HCT116 (cell line): Measurements from ENCODE around the gene TRDMT1. TPM values are rescaled to one million over a fixed set of nuclear protein-coding genes. Genes with fewer than 3 reads are reported as not detected.

Experiments used
- ATAC-seq: fragments of 200-7000 bp; cut with Tn5 transposase; 2 replicates; pipeline ENCODE4 v1.9.1; 2020; ENCODE audit warnings: mild to moderate bottlenecking, moderate library complexity
- BruUV-seq: library from RNA; stranded (reverse); fragments of 400-500 nt; replicated peaks from 2 replicates; lab custom pipeline; 2021; lab: Mats Ljungman, UMichigan
- CTCF ChIA-PET: fragments of 300-600 bp; sonication (Branson Sonifier 250); formaldehyde crosslinking; loops from one replicate; lab custom pipeline; 2021; ENCODE audit warnings: antibody characterized with exemption; lab: Charles Lee
- POLR2A ChIA-PET: fragments of 300-600, 350-600 bp; sonication (Branson Sonifier 250); formaldehyde crosslinking; loops from one replicate; lab custom pipeline; 2021; ENCODE audit warnings: antibody characterized with exemption; lab: Charles Lee
- RAD21 ChIA-PET, 2 experiments: fragments of 300-600 bp; sonication (Branson Sonifier 250); formaldehyde crosslinking; loops; one replicate each; lab custom pipeline; 2023; ENCODE audit warnings: low total read pairs in 2 of 2; ENCODE audit not compliant: uncharacterized antibody in 2 of 2, unreplicated experiment in 2 of 2, low non-redundant PET in 1 of 2; lab: Charles Lee
- DNase-seq: peaks from one replicate; pipeline ENCODE4 v3.0.0-alpha.2; 2010; ENCODE audit warnings: low read depth, low spot score
- H2AFZ ChIP-seq: fragments of 200-600 bp; shearing (Covaris generic), sonication (generic); 2 replicates; pipeline ENCODE4 v1.6.1; 2017; ENCODE audit warnings: low read depth, mixed run types, mixed read lengths, antibody characterized with exemption, low read length; ENCODE audit not compliant: poor library complexity, severe bottlenecking
- H3K27ac ChIP-seq: 2 replicates; pipeline ENCODE4 v1.5.1; 2012; ENCODE audit warnings: low read depth, low read length
- H3K27me3 ChIP-seq: fragments of 200-600 bp; sonication (generic); 2 replicates; pipeline ENCODE4 v1.6.1; 2016; ENCODE audit warnings: mixed run types, low read length, mixed read lengths; ENCODE audit not compliant: insufficient read depth
- H3K36me3 ChIP-seq, 2 experiments: fragments of 200-500 bp in 1 of 2; fragments of 200-600 bp in 1 of 2; sonication (Bioruptor generic) in 1 of 2; sonication (generic) in 1 of 2; 2 replicates each; pipeline versions ENCODE4 v1.5.1 to v1.6.1; 2014 to 2016; ENCODE audit warnings: low read length in 2 of 2, inconsistent platforms in 1 of 2, mixed read lengths in 1 of 2, mixed run types in 1 of 2; ENCODE audit not compliant: insufficient read depth in 2 of 2, control insufficient read depth in 1 of 2
- H3K4me1 ChIP-seq, 2 experiments: fragments of 200-600 bp in 1 of 2; sonication (generic) in 1 of 2; 2 replicates each; pipeline versions ENCODE4 v1.5.1 to v1.6.1; 2012 to 2017; ENCODE audit warnings: low read length in 2 of 2, inconsistent platforms in 1 of 2, mild to moderate bottlenecking in 1 of 2, mixed read lengths in 1 of 2, mixed run types in 1 of 2, moderate library complexity in 1 of 2; ENCODE audit not compliant: insufficient read depth in 2 of 2, control insufficient read depth in 1 of 2
- H3K4me2 ChIP-seq: fragments of 200-600 bp; sonication (generic); 2 replicates; pipeline ENCODE4 v1.6.1; 2017; ENCODE audit warnings: mixed run types, low read length, mixed read lengths
- H3K4me3 ChIP-seq, 2 experiments: fragments of 200-600 bp in 1 of 2; sonication (generic) in 1 of 2; replicated peaks in 1 of 2; 2 replicates each; pipeline ENCODE4 v1.5.1; 2011 to 2016; ENCODE audit warnings: low read length in 2 of 2, control low read depth in 1 of 2, low read depth in 1 of 2, mild to moderate bottlenecking in 1 of 2, mixed read lengths in 1 of 2, mixed run types in 1 of 2
- H3K79me2 ChIP-seq: fragments of 200-600 bp; sonication (generic); 2 replicates; pipeline ENCODE4 v1.6.1; 2017; ENCODE audit warnings: mild to moderate bottlenecking, mixed run types, low read length, moderate library complexity, mixed read lengths; ENCODE audit not compliant: insufficient read depth
- H3K9ac ChIP-seq: fragments of 200-600 bp; sonication (generic); 2 replicates; pipeline ENCODE4 v1.6.1; 2016; ENCODE audit warnings: low read length, mixed read lengths
- H3K9me2 ChIP-seq: fragments of 200-600 bp; sonication (generic), shearing (Covaris generic); 2 replicates; pipeline ENCODE4 v1.6.1; 2017; ENCODE audit warnings: mixed run types, mild to moderate bottlenecking, moderate library complexity; ENCODE audit not compliant: insufficient read depth
- H3K9me3 ChIP-seq, 2 experiments: fragments of 200-500 bp in 1 of 2; fragments of 200-600 bp in 1 of 2; sonication (Bioruptor generic) in 1 of 2; sonication (generic) in 1 of 2; 2 replicates each; pipeline ENCODE4 v1.6.1; 2014 to 2017; ENCODE audit warnings: low read length in 2 of 2, mixed read lengths in 2 of 2, inconsistent platforms in 1 of 2, low read depth in 1 of 2, mild to moderate bottlenecking in 1 of 2, mixed run types in 1 of 2, moderate library complexity in 1 of 2; ENCODE audit not compliant: control insufficient read depth in 1 of 2, insufficient read depth in 1 of 2
- H4K20me1 ChIP-seq: fragments of 200-600 bp; sonication (generic), shearing (Covaris generic); 2 replicates; pipeline ENCODE4 v1.6.1; 2017; ENCODE audit warnings: mixed run types, mild to moderate bottlenecking, moderate library complexity; ENCODE audit not compliant: insufficient read depth
- EGR1 ChIP-seq: IDR thresholded peaks from 2 replicates; pipeline ENCODE4 v1.6.1; 2012; ENCODE audit warnings: low read depth
- EZH2phosphoT487 ChIP-seq: fragments of 200-600 bp; IDR thresholded peaks from 2 replicates; pipeline ENCODE4 v1.6.1; 2018; ENCODE audit warnings: antibody characterized with exemption, borderline replicate concordance
- POLR2AphosphoS5 ChIP-seq: IDR thresholded peaks from 2 replicates; pipeline ENCODE4 v1.6.1; 2011; ENCODE audit warnings: mild to moderate bottlenecking, low read depth, low read length, moderate library complexity
- SP1 ChIP-seq: IDR thresholded peaks from 2 replicates; pipeline ENCODE4 v1.6.1; 2012; ENCODE audit warnings: low read depth
- SRF ChIP-seq: IDR thresholded peaks from 2 replicates; pipeline ENCODE4 v1.6.1; 2012; ENCODE audit warnings: low read depth
- TCF7L2 ChIP-seq: IDR thresholded peaks from 2 replicates; pipeline ENCODE4 v1.7.0; 2011; ENCODE audit warnings: borderline replicate concordance, inconsistent platforms; ENCODE audit not compliant: insufficient read depth, insufficient read length; ENCODE audit errors: extremely low read depth
- ZFX ChIP-seq: fragments of 450-650 bp; IDR thresholded peaks from 2 replicates; pipeline ENCODE4 v1.6.1; 2017
- ZNF274 ChIP-seq: fragments of 200-500 bp; sonication (Bioruptor generic); IDR thresholded peaks from 2 replicates; pipeline ENCODE4 v1.6.1; 2014; ENCODE audit warnings: mild to moderate bottlenecking, low read depth, low read length, inconsistent platforms
- intact Hi-C: fragments of 100-400 bp; cut with micrococcal nuclease; formaldehyde crosslinking; loops from 2 replicates; pipeline ENCODE4 v1.10.0; 2022
- total RNA-seq: library from RNA; stranded (reverse); gene quantifications from one replicate; pipeline ENCODE4 v1.2.1, GENCODE V29; 2021; ENCODE audit not compliant: unreplicated experiment
- TF ChIP-seq, protein P1 (sequence below): IDR thresholded peaks from 2 replicates; pipeline ENCODE4 v1.6.1; 2012; ENCODE audit warnings: low read depth

TRDMT1 gene
- total RNA-seq, 1 experiment from 2014 or later = 8.6 TPM

- Histone ChIP-seq H3K4me2 (no peak overlapping the region), H4K20me1 (no peaks in the 10 kb centered on the region), H3K27me3 (peaks cover 12% of the 10 kb centered on the region; the same call in 1 of the 2 replicates), H3K9ac (no peak overlapping the region), H3K9me2 (no peaks in the 10 kb centered on the region)
- RAD21 ChIA-PET = no interaction called here
- intact Hi-C loops = no loop called here
- TF ChIP-seq EZH2phosphoT487 = no peak
- TF ChIP-seq, all 23 proteins: peak for 0
- peaks cover 23 to 29% of the 10 kb centered on the region in 2 experiments for H3K4me1 ChIP-seq
- ChIA-PET POLR2A (no interaction called here), CTCF (no interaction called here)
- BruUV-seq = no TSS peak
- no peaks in the 10 kb centered on the region for H3K36me3 ChIP-seq
- H3K9me3 ChIP-seq = no peaks in the 10 kb centered on the region
- no peak overlapping the region for H3K4me3 ChIP-seq
- DNase-seq (no peak), ATAC-seq (no peak)
- H3K79me2 ChIP-seq = no peaks in the 10 kb centered on the region
- no peak overlapping the region for H3K27ac ChIP-seq
- no peak overlapping the region for H2AFZ ChIP-seq
Observed at GRCh38 chr10:17219024-17219423, 17.6 kb upstream of the TRDMT1 start.

DNA sequence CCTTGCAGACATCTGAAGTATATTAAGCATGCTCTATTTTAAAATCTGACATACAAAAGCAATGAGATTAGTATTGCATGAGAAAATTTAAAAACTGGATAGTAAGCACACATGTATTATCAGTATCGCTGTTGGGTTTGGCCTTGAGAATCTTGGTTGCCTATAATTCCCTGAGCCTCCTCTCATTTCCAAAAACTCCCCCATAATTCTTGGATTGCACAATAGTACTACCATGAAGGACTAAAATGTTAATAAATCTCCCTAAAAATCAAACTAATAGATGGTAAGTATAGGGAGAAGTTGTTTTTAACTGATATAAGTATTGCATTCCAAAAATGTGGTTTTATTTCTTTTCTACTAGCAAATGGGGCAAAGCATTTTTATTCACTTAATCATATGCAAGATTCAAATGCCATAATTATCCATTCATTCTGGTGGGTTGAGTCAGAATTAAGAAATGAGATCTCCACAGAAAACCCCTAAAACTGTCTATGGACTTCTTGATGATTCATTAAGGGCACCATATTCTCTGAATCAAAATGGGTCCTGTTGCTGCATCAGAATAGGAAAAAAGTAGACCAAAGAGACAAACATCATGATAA lies 16.3 kb upstream of the TRDMT1 start:
- Histone ChIP-seq H4K20me1 (no peaks in the 10 kb centered on the region), H3K36me3 (no peaks in the 10 kb centered on the region), H3K9ac (no peak overlapping the region), H3K27ac (no peak overlapping the region), H3K9me2 (no peaks in the 10 kb centered on the region), H3K27me3 (no peaks in the 10 kb centered on the region), H3K79me2 (no peaks in the 10 kb centered on the region), H3K4me3 (no peak overlapping the region), H3K4me2 (no peak overlapping the region), H2AFZ (no peak overlapping the region), H3K4me1 (peaks cover 24 to 35% of the 10 kb centered on the region in 2 experiments), H3K9me3 (no peaks in the 10 kb centered on the region)
- ChIA-PET POLR2A (no interaction called here), RAD21 (no interaction called here), CTCF (interaction anchor here (1.2 kb wide), 1 partner anchor 13 kb away, joined by 7 read pairs; no protein-coding TSS in a partner anchor)
- TF ChIP-seq, protein P1, sequence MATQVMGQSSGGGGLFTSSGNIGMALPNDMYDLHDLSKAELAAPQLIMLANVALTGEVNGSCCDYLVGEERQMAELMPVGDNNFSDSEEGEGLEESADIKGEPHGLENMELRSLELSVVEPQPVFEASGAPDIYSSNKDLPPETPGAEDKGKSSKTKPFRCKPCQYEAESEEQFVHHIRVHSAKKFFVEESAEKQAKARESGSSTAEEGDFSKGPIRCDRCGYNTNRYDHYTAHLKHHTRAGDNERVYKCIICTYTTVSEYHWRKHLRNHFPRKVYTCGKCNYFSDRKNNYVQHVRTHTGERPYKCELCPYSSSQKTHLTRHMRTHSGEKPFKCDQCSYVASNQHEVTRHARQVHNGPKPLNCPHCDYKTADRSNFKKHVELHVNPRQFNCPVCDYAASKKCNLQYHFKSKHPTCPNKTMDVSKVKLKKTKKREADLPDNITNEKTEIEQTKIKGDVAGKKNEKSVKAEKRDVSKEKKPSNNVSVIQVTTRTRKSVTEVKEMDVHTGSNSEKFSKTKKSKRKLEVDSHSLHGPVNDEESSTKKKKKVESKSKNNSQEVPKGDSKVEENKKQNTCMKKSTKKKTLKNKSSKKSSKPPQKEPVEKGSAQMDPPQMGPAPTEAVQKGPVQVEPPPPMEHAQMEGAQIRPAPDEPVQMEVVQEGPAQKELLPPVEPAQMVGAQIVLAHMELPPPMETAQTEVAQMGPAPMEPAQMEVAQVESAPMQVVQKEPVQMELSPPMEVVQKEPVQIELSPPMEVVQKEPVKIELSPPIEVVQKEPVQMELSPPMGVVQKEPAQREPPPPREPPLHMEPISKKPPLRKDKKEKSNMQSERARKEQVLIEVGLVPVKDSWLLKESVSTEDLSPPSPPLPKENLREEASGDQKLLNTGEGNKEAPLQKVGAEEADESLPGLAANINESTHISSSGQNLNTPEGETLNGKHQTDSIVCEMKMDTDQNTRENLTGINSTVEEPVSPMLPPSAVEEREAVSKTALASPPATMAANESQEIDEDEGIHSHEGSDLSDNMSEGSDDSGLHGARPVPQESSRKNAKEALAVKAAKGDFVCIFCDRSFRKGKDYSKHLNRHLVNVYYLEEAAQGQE = no peak
- TF ChIP-seq ZFX (no peak), TCF7L2 (no peak), EGR1 (no peak), POLR2AphosphoS5 (no peak), ZNF274 (no peak), SRF (no peak), SP1 (no peak)
- ATAC-seq = no peak
- no TSS peak for BruUV-seq
- DNase-seq = no peak
- intact Hi-C loops = no loop called here
